ENCODE measurements around the gene RPS25.
"Not testable (repeated sequence)": the region's sequence is repeated elsewhere in the genome, so short reads cannot be mapped to it uniquely, and the experiment has no call there.

The RPS25 gene

DNA sequence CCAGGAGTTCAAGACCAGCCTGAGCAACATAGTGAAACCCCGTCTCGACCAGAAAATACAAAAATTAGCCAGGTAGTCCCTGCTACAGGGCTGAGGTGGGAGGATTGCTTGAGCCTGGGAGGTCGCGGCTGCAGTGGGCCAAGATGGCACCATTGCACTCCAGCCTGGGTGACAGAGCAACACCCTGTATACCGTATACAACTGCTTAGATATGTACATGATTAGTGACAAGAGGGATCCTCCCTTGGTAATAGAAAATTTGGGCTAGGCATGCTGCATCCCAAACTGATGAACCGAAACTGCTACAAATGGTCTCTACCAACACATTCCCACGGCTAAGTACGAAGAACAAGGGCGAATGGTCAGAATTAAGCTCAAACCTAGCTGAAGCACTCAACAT is 24.8 kb upstream of the RPS25 start:
- H3K4me3 ChIP-seq (ENCODE audit: low read length), result no peak overlapping the region
- DNase-seq (ENCODE audit: low read depth, low spot score), result no peak

- H3K4me3 ChIP-seq (ENCODE audit: low read length), result no peak overlapping the region
- no peak for DNase-seq (ENCODE audit: low read depth, low spot score)
Measured at GRCh38 chr11:119041821-119042514, 23.8 kb upstream of the RPS25 start.

DNA sequence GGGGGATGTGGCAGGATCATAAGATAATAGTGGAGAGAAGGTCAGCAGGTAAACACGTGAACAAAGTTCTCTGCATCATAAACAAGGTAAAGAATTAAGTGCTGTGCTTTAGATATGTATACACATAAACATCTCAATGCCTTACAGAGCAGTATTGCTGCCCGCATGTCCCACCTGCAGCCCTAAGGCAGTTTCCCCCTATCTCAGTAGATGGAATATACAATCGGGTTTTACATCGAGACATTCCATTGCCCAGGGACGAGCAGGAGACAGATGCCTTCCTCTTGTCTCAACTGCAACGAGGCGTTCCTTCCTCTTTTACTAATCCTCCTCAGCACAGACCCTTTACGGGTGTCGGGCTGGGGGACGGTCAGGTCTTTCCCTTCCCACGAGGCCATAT is 21.3 kb upstream of the RPS25 start:
- not testable (repeated sequence) for H3K4me3 ChIP-seq (ENCODE audit: low read length); DNase-seq (ENCODE audit: low read depth, low spot score)

- H3K4me3 ChIP-seq (ENCODE audit: low read length), result no peak overlapping the region
- DNase-seq (ENCODE audit: low read depth, low spot score), result no peak
Measured at GRCh38 chr11:119038884-119039283, 20.7 kb upstream of the RPS25 start.

DNA sequence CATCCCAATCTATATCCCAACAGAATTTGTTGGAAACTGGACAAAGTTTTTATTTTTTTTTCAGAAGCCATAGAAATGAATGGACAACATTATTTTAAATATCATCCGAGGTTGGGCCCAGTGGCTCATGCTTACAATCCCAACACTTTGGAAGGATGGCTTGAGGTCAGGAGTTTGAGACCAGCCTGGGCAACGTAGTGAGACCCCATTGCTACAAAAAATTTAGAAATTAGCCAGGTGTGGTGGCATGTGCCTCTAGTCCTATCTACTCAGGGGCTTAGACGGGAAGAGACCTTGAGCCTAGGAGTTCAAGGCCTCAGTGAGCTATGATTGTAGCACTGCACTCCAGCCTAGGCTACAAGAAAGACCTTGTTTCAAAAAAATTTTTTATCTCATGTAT is 16.7 kb upstream of the RPS25 start:
- DNase-seq (ENCODE audit: low read depth, low spot score), result no peak
- H3K4me3 ChIP-seq (ENCODE audit: low read length), result no peak overlapping the region

- not testable (repeated sequence) for H3K4me3 ChIP-seq (ENCODE audit: low read length); DNase-seq (ENCODE audit: low read depth, low spot score)
Measured at GRCh38 chr11:119033421-119033820, 15.3 kb upstream of the RPS25 start.

DNA sequence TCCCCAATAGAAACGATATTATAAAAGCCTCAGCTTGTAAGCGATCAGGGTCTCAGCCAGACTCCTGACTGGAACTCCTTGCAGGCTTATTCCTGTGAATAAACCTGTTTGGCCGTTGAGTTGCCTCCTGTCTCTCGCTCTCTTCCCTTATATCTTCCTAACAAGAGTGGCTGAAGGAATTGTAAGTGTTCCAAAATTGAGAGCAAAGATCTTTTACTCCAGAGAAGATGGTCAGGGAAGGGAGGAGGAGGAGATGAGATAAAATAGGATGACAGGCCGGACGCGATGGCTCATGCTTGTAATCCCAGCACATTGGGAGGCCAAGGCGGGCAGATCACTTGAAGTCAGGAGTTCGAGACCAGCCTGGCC is 13.8 kb upstream of the RPS25 start:
- H3K4me3 ChIP-seq (ENCODE audit: low read length), result no peak overlapping the region
- DNase-seq (ENCODE audit: low read depth, low spot score), result no peak

- H3K4me3 ChIP-seq (ENCODE audit: low read length), result peak within 1 kb of the TSS; percentile 37
Measured at GRCh38 chr11:119030329-119031047, 12.3 kb upstream of the RPS25 start, which contains the start of gene SLC37A4. SLC37A4 (minus strand) TSS chr11:119030877.

GRCh38 chr11:119030029-119030328 is 11.8 kb upstream of the RPS25 start:
- H3K4me3 ChIP-seq (ENCODE audit: low read length), result no peak overlapping the region
- no peak for DNase-seq (ENCODE audit: low read depth, low spot score)

More at GRCh38 chr11:119030329-119031047, 12.3 kb upstream of the RPS25 start, which contains the start of gene SLC37A4:
- DNase-seq (ENCODE audit: low read depth, low spot score), result peak; percentile 63

- DNase-seq (ENCODE audit: low read depth, low spot score), result no peak
- H3K4me3 ChIP-seq (ENCODE audit: low read length), result no peak overlapping the region
Measured at GRCh38 chr11:119029340-119030028, 11.3 kb upstream of the RPS25 start.

DNA sequence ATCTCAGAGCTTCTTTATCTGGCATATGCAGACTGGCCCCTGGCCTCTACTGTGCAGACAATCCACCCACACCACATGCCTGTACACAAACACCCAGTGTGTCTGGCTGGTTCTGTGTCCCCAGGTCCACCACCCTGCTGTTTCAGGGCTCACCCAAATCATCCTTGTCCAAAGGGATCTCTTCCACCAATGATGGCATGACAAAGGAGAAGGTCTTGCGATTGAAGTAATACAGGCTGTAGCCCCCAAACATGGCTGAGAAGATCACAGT is 10.9 kb upstream of the RPS25 start:
- no peak overlapping the region for H3K4me3 ChIP-seq (ENCODE audit: low read length)
- DNase-seq (ENCODE audit: low read depth, low spot score), result no peak

GRCh38 chr11:119028346-119029068 is 10.4 kb upstream of the RPS25 start:
- H3K4me3 ChIP-seq (ENCODE audit: low read length), result no peak overlapping the region
- no peak for DNase-seq (ENCODE audit: low read depth, low spot score)

DNA sequence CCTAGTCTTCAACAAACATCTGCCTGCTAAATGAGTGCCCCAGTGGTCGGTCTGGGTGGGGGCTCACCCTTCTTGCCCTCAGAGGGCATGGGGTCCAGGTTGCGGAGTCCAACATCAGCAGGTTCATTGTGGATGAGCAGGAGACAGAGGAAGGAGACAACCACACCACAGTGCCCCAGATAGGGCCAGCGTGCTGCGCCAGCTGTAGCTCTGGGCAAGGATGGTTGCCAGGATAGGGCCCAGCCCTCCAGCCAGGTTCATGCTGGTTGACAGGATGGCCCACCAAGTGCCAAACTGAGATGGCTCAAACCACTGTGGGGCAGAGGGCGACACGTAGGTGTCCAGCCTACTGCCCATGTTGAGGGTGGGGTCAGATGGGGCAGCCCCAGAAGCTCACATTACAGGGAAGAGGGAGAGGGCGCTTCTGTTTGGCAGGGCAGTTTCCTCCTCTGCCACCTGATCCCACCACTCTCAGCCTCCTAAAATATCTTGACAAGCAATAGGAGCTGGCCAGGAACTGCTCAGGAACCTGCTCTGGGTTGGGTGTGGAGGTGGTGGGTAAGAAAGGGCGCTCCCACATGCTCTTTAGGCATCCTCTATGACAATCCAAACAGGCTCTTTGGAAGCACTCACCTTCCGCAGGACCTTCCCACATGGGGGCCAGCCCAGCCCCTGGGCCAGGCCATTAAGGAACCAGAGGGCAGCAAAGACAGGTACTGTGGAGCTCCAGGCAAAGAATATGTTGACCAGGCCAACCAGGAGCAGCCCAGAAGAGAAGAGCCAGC is 9.6 kb upstream of the RPS25 start:
- no peak overlapping the region for H3K4me3 ChIP-seq (ENCODE audit: low read length)
- no peak for DNase-seq (ENCODE audit: low read depth, low spot score)

DNA sequence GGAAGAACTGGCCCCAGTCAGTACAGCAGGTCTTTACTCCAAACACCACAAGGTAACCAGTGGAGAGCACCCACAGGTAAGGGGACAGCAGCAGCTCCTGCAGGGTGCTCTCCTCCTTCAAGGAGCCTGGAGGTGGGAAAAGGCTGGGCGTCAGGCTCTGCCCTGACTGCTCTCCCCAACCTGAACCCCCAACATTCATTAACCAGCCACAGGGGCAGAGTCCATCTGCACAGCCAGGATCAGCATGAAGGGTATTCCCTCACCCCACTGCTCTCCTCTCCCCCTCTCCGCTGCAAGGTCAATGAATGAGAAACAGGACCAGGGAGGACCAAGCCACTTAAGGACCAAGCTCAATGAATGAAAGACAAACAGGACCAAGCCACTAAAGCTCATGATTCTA is 8.8 kb upstream of the RPS25 start:
- H3K4me3 ChIP-seq (ENCODE audit: low read length), result no peak overlapping the region
- DNase-seq (ENCODE audit: low read depth, low spot score), result no peak

DNA sequence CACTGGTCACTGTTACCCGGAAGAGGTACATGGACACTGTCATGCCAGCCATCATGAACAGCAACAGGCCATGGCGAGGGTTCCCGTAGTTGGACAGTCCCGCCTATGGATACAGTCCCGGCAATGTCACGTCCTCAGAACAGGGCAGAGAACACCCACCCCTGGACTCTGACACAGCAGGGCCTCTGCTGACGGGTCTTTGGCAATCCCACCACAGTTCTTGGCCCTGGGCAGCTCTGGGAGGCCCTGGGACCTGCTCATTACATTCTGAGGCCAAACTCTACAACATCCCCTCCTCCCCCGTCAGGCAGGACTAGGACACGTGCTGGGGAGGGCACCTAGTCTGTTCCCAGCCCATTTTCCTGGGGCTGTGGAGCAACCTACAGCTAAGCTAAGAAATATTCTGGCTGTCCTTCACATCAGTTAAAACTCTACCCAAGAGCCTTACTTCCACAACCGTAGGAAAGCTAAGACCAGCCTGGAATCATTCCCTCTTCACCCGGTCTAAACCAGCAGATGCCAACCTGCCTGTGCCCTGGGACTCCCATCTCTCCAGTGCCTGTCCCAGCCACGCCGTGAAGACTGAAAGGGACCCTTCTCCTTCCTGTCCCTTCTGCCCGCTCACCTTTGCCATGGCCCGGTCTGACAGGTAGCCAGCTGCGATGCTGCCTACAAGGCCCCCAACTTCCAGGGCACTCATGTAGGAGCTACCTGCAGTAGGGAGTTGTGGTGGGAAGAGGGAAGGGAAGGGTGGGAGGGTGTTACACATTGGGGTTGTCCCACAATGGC is 8.0 kb upstream of the RPS25 start:
- DNase-seq (ENCODE audit: low read depth, low spot score), result no peak
- H3K4me3 ChIP-seq (ENCODE audit: low read length), result no peak overlapping the region

GRCh38 chr11:119025541-119025940 is 7.4 kb upstream of the RPS25 start:
- DNase-seq (ENCODE audit: low read depth, low spot score), result no peak
- no peak overlapping the region for H3K4me3 ChIP-seq (ENCODE audit: low read length)

DNA sequence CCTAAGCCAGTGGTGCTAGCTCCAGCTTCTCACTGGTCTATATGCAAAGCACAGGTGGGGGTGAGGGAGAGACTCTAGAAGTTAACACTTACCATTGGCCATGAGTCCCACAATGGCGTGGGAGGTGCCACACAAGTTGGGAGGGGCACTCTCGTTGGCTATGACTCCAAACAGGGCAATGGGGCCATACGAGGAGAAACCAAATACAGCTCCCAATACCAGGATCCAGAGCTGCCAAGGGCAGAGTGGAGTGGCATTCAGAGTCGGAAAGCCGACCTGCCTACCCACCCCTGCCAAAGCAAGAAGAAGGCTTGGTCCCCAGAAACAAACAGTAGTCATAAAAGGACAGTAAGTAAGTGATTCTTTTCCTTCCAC is 6.9 kb upstream of the RPS25 start:
- DNase-seq (ENCODE audit: low read depth, low spot score), result no peak
- H3K4me3 ChIP-seq (ENCODE audit: low read length), result no peak overlapping the region

DNA sequence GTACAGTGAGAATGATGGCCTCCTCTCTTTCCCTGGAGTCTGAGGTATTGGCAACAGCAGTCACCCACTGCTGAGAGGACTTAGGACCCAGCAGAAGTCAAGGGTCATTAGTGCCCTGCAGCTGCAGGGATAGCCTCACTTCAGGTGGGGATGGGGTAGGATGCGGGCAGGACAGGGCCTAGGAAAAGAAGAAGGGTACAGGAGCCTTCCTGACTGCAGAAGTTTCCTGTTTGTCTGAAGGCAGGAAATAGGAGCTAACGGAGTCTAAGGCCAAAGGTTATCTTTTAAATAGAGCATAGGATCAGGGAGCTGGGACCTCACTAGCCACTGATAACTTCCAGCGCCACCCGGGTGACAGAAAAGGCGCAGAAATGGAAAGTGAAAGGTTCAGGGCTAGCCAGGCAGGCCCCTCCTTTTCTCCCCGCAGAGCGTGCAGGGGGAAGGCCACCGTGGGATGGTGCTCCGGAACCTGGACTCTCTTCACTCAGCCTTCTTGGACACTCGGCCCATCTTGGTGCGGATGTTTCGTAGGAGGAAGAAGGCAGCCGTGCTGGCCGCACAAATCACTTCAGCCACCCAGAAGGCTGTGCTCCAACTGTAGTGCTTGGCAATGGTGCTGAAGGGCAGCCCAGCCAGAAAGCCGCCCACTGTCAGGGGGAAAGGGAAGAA is 6.4 kb upstream of the RPS25 start:
- H3K4me3 ChIP-seq (ENCODE audit: low read length), result no peak overlapping the region
- no peak for DNase-seq (ENCODE audit: low read depth, low spot score)

Data from Jurkat, Clone E6-1 (cell line).